Gastroesophageal sphincter (tissue), 3 donors: Measurements from ENCODE around the gene PRRX1.

ENCODE experiments used
- POLR2A ChIP-seq, 2 donors: fragments of 450-650 bp; IDR thresholded peaks; one replicate each; pipeline ENCODE4 v1.6.1; 2017; ENCODE audit warnings: antibody characterized with exemption in 2 of 2, mild to moderate bottlenecking in 2 of 2, moderate library complexity in 1 of 2
- TF ChIP-seq, protein P1 (sequence below), 4 experiments: fragments of 200-600 bp in 2 of 4; fragments of 450-650 bp in 2 of 4; sonication (generic) in 1 of 4; IDR thresholded peaks; one replicate each; pipeline ENCODE4 v1.5.1; 2017 to 2019; ENCODE audit warnings: antibody characterized with exemption in 4 of 4, mild to moderate bottlenecking in 2 of 4, moderate library complexity in 2 of 4

- TF ChIP-seq, protein P1, sequence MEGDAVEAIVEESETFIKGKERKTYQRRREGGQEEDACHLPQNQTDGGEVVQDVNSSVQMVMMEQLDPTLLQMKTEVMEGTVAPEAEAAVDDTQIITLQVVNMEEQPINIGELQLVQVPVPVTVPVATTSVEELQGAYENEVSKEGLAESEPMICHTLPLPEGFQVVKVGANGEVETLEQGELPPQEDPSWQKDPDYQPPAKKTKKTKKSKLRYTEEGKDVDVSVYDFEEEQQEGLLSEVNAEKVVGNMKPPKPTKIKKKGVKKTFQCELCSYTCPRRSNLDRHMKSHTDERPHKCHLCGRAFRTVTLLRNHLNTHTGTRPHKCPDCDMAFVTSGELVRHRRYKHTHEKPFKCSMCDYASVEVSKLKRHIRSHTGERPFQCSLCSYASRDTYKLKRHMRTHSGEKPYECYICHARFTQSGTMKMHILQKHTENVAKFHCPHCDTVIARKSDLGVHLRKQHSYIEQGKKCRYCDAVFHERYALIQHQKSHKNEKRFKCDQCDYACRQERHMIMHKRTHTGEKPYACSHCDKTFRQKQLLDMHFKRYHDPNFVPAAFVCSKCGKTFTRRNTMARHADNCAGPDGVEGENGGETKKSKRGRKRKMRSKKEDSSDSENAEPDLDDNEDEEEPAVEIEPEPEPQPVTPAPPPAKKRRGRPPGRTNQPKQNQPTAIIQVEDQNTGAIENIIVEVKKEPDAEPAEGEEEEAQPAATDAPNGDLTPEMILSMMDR (IDR thresholded peaks at IDR 0.05) = no peak
- TF ChIP-seq POLR2A (IDR thresholded peaks at IDR 0.05) = no peak
Measured at GRCh38 chr1:170707117-170707516, 43.2 kb downstream of the PRRX1 start.
